Erythroblast (primary cell): Measurements from ENCODE around the gene FNDC3B.

Experiments
- DNase-seq, 2 experiments: peaks; one replicate each; lab custom pipeline; 2025; lab: John Stamatoyannopoulos, UW
- GATA1 ChIP-seq: IDR thresholded peaks from 2 replicates; pipeline ENCODE4 v1.6.1; 2011; ENCODE audit warnings: low read depth, mild to moderate bottlenecking, control low read depth, low read length, moderate library complexity
- POLR2A ChIP-seq: IDR thresholded peaks from 2 replicates; pipeline ENCODE4 v1.6.1; 2011; ENCODE audit warnings: mild to moderate bottlenecking, low read length

Gene FNDC3B

DNA sequence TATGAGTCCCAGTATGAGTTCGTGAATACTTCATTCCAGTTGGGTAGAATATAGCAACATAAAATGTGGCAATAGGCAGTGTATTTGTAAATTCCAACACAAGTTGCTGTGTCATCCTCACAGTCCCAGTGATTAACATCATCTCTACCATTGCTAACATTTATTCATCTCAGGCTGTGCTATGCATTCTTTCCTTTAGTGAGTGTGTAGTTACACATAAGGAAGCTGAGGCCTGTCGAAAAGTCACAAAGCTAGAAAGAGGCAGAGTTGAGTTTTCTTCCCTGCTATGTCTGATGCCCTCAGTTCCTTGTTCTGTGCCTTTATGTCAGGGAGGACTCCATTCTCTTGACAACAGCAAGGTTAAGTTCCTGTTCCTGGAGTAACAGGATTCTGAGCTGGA is 96.4 kb downstream of the FNDC3B start:
- DNase-seq: peak; percentile 39 to 59

DNA sequence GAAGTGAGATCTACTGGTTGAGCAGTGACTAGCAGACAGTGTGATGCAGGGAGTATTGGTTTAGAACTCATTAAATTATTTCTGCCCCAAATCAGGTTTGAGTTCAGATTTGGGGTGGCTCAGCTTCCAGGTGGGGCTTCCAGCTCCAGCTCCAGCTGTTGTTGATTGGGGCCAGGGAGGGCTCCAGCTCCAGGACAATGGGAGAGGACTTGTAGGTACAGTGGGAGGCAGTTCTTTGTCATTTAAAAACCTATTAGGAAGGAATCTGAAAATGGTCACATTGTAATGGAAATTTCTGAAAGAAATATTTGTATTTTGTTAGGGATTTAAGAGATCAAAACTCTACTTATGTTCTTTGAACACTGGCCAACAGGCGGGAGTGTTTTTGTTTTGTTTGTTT is 97.0 kb downstream of the FNDC3B start:
- DNase-seq: no peak
- TF ChIP-seq GATA1 (no peak), POLR2A (no peak)

More for the DNA sequence above, 96.4 kb downstream of the FNDC3B start:
- TF ChIP-seq POLR2A (no peak), GATA1 (no peak)

DNA sequence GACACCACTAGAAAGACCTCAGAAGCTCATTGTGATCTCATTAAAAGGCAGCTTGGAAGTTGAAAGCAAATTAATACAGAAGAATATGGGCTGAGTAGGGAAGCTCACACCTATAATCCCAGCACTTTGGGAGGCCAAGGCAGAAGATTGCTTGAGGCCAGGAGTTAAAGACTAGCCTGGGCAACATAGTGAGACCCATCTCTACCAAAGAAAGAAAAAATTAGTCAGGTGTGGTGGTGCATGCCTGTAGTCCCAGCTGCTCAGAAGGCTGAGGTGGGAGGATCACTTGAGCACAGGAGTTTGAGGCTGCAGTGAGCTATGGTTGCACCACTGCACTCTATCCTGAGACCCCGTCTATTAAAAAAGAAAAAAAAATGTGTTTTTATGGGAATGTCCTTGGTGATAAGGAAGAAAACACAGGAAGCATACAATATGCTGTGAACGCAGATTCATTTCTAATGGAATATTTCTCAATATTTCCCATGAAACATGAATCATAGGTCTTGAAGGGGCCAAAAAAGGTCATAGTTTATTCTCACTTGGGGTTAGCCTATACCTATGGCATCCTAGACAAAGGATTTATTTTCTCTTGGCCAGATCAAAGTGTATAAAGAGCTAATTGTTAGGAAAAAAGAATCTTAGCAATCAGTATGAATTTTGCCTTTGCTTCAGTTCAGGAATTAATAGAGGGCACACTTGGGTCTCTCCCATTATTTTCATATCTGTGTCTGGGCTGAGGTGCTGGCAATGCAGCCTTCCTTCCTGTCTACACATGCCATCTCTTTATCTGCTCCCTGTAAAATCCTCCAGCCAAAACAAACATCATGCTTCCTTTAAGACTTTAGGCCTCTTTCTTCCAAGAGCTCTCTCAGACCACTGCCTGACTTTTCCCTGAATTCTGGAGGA is 98.2 kb downstream of the FNDC3B start:
- TF ChIP-seq POLR2A (no peak), GATA1 (no peak)
- no peak for DNase-seq

DNA sequence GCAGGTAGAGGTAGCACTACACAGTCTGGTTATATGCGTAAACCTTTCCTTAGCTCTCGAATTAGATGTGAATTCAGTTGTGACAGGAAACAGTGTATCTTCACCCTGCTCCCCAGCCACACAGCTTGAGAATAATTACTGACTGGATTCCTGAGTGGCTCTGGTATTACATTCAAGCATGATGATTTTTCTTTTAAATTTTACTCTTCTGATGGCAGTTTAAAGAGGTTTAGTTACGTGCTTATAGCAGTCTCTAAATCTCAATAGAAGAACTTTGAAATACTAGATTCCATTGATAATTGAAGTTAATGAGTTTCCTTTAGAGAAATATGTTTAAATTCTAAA is 98.8 kb downstream of the FNDC3B start:
- no peak for TF ChIP-seq POLR2A
- TF ChIP-seq GATA1: no peak
- no peak for DNase-seq

DNA sequence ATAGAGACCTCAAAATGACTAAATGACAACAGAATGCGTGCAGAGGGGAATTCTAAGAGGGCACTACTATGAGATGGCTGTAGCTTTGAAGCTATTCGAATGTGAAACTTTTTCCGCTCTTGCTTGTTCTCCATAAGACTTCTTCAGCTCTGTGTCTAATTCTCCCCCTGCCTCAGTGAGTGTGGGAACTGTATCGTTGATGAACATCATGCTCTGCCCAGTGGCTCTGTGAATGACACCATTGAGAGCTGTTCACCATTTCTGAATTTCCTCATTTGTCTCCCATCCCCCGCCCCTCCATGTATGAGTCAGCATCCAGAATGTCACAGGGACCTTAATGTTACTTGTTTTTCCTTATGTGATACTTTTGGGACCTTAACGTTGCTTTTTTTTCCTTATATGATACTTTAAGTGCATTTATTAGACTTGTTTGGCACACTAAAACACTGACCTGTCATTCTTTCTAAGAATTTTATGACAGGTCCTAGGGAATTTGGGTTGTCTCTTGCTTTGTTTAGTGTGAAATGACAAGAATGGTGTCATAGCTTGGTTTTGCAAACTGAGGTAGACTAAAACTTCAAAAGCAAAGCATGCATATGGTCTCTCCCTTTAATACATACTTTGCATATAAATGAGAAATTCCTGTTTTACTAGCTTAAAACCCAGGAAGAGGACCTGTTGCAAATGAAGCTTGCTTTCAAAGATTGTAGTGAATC is 99.6 kb downstream of the FNDC3B start:
- peak; percentile 61 to 82 for DNase-seq

DNA sequence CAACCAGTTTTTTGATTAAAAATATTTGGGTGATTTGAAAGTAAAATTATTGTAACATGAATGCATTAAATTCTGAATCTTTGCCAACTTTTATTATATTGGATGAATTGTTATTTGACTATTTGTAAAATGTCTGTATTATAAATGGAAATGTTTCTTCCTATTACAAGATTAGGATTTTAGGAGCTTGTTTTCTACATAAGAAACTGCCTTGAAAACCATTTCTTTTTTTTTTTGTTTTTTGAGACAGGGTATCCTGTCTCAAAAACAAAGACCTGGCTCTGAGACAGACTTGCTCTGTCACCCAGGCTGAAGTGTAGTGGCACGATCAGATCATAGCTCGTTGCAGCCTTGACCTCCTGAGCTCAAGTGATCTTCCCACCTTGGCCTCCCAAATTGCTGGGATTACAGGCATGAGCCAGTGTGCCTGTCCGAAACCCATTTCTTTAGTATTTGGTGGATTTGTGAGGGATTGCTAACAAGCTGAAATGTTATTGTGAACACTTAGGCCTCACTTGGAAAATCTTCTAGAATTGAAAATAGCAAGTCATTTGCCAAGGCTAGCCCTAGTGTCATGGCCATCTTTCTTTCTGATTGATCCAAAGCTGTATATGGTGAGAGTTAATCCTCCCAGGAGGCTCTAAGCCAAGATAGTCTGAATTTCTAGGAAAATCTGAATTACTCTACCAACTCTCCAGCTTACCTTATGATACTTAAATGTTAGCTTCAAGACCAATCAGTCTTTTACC is 100.3 kb downstream of the FNDC3B start:
- TF ChIP-seq POLR2A (no peak), GATA1 (no peak)
- no peak for DNase-seq

More for the DNA sequence above, 99.6 kb downstream of the FNDC3B start:
- TF ChIP-seq POLR2A (no peak), GATA1 (no peak)

DNA sequence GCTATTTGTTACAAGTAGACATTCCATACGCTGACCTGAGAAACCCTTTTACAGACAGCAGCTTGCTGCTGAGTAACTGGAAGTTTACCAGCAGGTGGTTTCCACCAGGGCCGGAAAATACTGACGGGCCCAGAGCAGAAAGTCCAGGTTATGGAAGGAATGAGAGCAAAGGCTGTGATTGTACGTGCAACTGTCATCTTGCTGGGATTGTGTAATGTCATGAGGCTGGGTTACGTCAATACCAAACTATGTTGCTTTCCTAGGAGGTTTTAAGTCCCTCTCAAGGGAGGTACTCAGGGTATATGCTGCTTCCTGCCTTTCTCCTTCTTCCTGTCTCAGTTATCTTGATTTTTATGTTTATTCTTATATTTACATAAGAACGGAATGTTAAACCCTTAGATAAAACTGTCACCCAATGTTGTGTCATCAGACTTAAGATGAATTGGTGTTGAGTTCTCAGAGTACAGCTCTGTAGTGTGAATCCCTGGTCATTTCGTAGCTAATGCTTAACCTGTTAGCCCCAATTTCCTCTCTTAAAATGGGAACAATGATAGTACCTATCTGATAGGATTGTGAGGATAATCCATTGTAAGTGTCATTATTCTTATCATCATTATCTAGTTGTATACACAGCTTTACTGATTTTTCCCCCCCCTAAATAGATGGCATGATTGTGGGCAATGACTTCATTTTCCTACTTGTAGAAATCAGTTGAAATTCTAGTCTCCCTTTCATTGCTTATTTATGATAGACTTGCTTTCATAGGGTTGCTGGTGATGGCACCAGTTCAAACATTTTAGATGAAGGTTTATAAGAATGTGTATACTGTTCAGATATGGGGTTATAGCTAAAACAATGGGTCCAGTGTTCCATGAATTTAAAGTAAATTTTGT is 101.4 kb downstream of the FNDC3B start:
- TF ChIP-seq GATA1: no peak
- TF ChIP-seq POLR2A: no peak
- no peak for DNase-seq

DNA sequence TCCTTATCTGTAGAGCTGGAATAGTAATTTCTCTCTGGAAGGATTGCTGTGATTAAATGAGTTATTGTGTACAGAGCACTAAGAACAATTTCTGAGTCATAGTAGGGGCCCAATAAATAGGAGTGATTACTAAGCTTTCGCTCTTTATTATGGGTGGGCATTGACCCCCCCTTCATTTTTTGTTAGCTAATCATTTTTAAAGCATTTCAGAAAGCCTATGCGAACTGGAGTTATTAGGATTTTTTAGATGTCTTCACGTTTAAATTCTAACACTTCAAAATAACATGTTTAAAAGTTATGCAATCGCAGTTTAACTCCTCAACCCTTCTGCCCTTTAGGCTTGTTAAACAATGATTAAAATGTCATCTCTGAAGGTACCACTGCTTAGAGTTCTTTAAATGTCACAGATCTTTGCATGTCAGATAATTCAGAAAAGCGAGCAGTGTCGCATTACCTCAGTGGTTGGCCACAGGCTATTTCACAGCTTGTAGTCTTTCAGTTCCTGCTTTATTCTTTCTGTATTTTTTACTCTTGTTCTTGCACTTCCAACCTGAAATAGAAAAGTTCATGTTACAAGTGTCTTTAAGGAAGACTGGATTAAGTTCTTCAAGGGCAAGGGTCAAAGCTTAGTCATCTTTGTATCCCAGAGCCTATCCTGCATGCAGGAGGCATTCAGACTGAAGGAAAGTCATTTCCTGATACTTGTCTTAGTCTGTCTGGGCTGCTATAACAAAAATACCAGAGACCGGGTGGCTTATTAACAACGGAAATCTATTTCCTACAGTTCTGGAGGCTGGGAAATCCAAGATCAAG is 102.9 kb downstream of the FNDC3B start:
- no peak for TF ChIP-seq GATA1
- no peak for TF ChIP-seq POLR2A
- no peak for DNase-seq

DNA sequence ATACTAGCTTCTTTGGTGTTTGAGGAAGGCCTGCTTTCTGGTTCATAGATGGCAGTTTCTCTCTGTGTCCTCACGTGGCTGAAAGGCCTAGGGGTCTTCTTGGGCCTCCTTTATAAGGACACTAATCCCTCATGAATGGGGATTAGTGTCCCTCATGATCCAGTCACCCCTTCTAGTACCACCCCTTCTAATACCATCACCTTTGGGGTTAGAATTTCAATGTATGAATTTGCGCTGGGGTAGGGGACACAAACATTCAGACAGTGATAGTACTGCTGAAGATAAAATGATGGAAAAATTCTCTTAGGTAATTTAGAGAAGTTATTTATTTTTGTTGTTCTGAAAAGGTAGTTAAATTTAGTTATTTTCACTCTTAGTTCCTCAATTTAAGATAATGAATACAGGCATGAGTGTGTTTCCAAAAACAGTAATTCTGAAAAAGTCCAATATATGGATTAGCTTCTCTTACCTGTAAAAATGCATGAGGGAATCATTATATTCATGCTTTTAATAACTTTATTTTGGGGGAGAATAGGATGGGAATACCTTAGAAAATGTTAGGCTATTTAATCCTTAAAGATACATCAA is 103.6 kb downstream of the FNDC3B start:
- TF ChIP-seq GATA1 (no peak), POLR2A (no peak)
- DNase-seq: no peak

DNA sequence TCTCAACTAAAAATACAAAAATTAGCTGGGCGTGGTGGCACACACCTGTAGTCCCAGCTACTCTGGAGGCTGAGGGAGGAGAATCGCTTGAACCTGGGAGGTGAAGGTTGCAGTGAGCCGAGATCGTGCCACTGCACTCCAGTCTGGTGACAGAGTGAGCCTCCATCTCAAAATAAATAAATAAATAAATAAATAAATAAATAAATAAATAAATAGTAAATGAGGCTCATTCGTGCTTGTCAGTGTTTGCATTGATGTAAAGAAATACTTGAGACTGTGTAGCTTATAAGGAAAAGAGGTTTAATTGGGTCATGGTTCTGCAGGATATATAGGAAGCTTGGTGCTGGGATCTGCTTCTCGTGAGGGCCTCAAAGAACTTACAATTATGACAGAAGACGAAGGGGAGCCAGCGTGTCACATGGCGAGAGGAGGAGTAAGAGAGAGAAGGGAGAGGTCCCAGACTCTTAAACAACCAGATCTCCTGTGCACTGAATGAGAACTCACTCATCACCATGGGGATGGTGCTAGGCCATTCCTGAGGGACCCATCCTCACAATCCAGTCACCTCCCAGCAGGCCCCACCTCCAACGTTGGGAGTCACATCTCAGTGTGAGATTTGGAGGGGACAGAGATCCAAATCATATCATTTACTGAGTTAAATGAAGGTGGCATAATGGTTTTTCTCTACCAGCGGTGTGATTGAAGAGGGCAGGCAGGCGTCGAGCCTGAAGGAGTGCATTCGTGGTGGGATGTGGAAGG is 104.5 kb downstream of the FNDC3B start:
- TF ChIP-seq POLR2A: no peak
- DNase-seq: no peak

DNA sequence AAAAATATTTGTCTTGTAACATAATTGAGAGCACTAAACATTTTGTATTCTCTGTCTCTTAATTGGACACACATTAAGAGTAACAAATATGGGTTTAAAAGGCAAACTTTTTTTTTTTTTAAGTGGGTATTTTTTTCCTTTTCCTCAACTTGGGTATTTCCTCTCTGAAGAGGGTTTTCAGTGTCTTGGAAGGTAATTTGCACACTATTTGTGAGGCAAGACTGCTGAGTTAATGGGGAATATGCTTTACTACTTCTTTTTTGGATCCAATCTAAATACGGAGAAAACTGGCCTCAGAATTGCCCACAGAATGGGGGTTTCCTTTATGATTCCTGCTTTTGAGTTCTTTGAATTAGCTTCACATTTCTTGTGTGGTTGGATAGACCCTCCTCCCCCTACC is 105.2 kb downstream of the FNDC3B start:
- TF ChIP-seq GATA1: no peak
- TF ChIP-seq POLR2A: no peak
- no peak for DNase-seq
